Erythroblast (primary cell): ENCODE data around the gene EGFR.

Source experiments
- GATA1 ChIP-seq: IDR thresholded peaks from 2 replicates; pipeline ENCODE4 v1.6.1; 2011; ENCODE audit warnings: low read depth, mild to moderate bottlenecking, control low read depth, low read length, moderate library complexity
- POLR2A ChIP-seq: IDR thresholded peaks from 2 replicates; pipeline ENCODE4 v1.6.1; 2011; ENCODE audit warnings: mild to moderate bottlenecking, low read length

- TF ChIP-seq POLR2A (no peak), GATA1 (no peak)
Measured at GRCh38 chr7:55149001-55149400, 130.2 kb downstream of the EGFR start.
